ENCODE data around the gene OTOP1. TPM values are rescaled to one million over a fixed set of nuclear protein-coding genes. Genes with fewer than 3 reads are reported as not detected.

Gene OTOP1
- total and polyA plus RNA-seq, 2 donors (not counting 1 experiment from before 2014, with no cell fraction given): not detected

DNA sequence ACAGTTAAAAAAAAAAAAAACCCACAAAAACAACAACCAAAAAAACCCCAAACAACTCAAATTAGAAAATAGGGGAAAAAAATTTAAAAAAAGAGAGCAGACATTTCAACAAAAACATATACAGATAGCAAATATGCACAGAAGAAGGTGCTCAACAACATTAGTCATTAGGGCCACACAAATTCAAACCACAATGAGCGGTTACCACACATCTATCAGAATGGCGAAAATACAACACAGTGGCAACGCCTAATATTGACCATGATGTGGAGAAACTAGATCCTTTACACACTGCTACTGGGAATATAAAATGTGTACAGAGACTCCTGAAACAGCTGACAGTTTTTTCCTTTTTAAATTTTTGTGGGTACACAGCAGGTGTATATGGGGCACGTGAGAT, 43.8 kb upstream of the OTOP1 start:
- no peak overlapping the region for H3K4me3 ChIP-seq (ENCODE audit: control extremely low read depth in 1 of 5, extremely low read depth in 1 of 5, insufficient read depth in 1 of 5, low read depth in 2 of 5, low read length in 4 of 5)
- Mint-ChIP-seq H3K9me3 (ENCODE audit: insufficient read depth) (no peaks in the 10 kb centered on the region), H3K4me3 (no peak overlapping the region), H3K27ac (no peak overlapping the region), H3K4me1 (no peaks in the 10 kb centered on the region), H3K27me3 (no peaks in the 10 kb centered on the region)
- no peak for DNase-seq
- CTCF ChIA-PET: no interaction called here
- POLR2A ChIA-PET: no interaction called here
- no peaks in the 10 kb centered on the region for H3K27me3 ChIP-seq (replicated peaks in 1 of 4; ENCODE audit: control extremely low read depth in 1 of 4, control insufficient read depth in 3 of 4, insufficient read depth in 4 of 4, low read length in 3 of 4)
- H3K79me2 ChIP-seq (ENCODE audit: control insufficient read depth, insufficient read depth, low read length): no peaks in the 10 kb centered on the region
- ATAC-seq (ENCODE audit: low read depth): no peak
- intact Hi-C loops (cut with micrococcal nuclease): no loop called here
- no peak overlapping the region for H3K4me2 ChIP-seq (replicated peaks; ENCODE audit: low read depth, low read length, poor library complexity, severe bottlenecking)
- no peaks in the 10 kb centered on the region for H3K9me3 ChIP-seq (ENCODE audit: control extremely low read depth in 1 of 3, control insufficient read depth in 2 of 3, insufficient read depth in 1 of 3, low read length in 2 of 3)
- H3K36me3 ChIP-seq (replicated peaks in 1 of 2; ENCODE audit: control extremely low read depth in 1 of 2, control insufficient read depth in 1 of 2, extremely low read depth in 1 of 2, insufficient read depth in 2 of 2, low read length in 1 of 2): peaks cover 0 to 44% of the 10 kb centered on the region in 2 experiments
- no peaks in the 10 kb centered on the region for H4K20me1 ChIP-seq (ENCODE audit: control insufficient read depth, insufficient read depth, low read length, poor library complexity, severe bottlenecking)
- TF ChIP-seq, protein P1, sequence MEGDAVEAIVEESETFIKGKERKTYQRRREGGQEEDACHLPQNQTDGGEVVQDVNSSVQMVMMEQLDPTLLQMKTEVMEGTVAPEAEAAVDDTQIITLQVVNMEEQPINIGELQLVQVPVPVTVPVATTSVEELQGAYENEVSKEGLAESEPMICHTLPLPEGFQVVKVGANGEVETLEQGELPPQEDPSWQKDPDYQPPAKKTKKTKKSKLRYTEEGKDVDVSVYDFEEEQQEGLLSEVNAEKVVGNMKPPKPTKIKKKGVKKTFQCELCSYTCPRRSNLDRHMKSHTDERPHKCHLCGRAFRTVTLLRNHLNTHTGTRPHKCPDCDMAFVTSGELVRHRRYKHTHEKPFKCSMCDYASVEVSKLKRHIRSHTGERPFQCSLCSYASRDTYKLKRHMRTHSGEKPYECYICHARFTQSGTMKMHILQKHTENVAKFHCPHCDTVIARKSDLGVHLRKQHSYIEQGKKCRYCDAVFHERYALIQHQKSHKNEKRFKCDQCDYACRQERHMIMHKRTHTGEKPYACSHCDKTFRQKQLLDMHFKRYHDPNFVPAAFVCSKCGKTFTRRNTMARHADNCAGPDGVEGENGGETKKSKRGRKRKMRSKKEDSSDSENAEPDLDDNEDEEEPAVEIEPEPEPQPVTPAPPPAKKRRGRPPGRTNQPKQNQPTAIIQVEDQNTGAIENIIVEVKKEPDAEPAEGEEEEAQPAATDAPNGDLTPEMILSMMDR (IDR thresholded peaks at IDR 0.05): no peak
- no peak for TF ChIP-seq EZH2 (IDR thresholded peaks at IDR 0.05; ENCODE audit: borderline replicate concordance, insufficient read depth, low read depth, low read length, poor library complexity, severe bottlenecking)
- no peaks in the 10 kb centered on the region for H3K4me1 ChIP-seq (ENCODE audit: control insufficient read depth in 2 of 2, insufficient read depth in 2 of 2, low read length in 2 of 2)
- no peak overlapping the region for H3K27ac ChIP-seq (ENCODE audit: low read length in 2 of 2)
- H3K9ac ChIP-seq (ENCODE audit: low read length): no peak overlapping the region
- WGBS (ENCODE audit: insufficient coverage): 83% methylated on average over 1 of the region's 4 CpGs
- no peak overlapping the region for H2AFZ ChIP-seq (ENCODE audit: insufficient read depth, low read depth, low read length, poor library complexity, severe bottlenecking)

- no peak overlapping the region for H3K4me3 ChIP-seq (ENCODE audit: control extremely low read depth in 1 of 5, extremely low read depth in 1 of 5, insufficient read depth in 1 of 5, low read depth in 2 of 5, low read length in 4 of 5)
- H3K79me2 ChIP-seq (ENCODE audit: control insufficient read depth, insufficient read depth, low read length): no peaks in the 10 kb centered on the region
- Mint-ChIP-seq H3K9me3 (ENCODE audit: insufficient read depth) (no peaks in the 10 kb centered on the region), H3K27me3 (no peaks in the 10 kb centered on the region), H3K27ac (no peak overlapping the region), H3K4me3 (no peak overlapping the region), H3K4me1 (no peaks in the 10 kb centered on the region)
- H3K27ac ChIP-seq (ENCODE audit: low read length in 2 of 2): no peak overlapping the region
- no peak overlapping the region for H3K4me2 ChIP-seq (replicated peaks; ENCODE audit: low read depth, low read length, poor library complexity, severe bottlenecking)
- H3K4me1 ChIP-seq (ENCODE audit: control insufficient read depth in 2 of 2, insufficient read depth in 2 of 2, low read length in 2 of 2): no peaks in the 10 kb centered on the region
- no peak for DNase-seq
- H3K9me3 ChIP-seq (ENCODE audit: control extremely low read depth in 1 of 3, control insufficient read depth in 2 of 3, insufficient read depth in 1 of 3, low read length in 2 of 3): no peaks in the 10 kb centered on the region
- TF ChIP-seq, protein P1 (IDR thresholded peaks at IDR 0.05): no peak
- TF ChIP-seq EZH2 (IDR thresholded peaks at IDR 0.05; ENCODE audit: borderline replicate concordance, insufficient read depth, low read depth, low read length, poor library complexity, severe bottlenecking): no peak
- no peaks in the 10 kb centered on the region for H4K20me1 ChIP-seq (ENCODE audit: control insufficient read depth, insufficient read depth, low read length, poor library complexity, severe bottlenecking)
- no peaks in the 10 kb centered on the region for H3K27me3 ChIP-seq (replicated peaks in 1 of 4; ENCODE audit: control extremely low read depth in 1 of 4, control insufficient read depth in 3 of 4, insufficient read depth in 4 of 4, low read length in 3 of 4)
- H2AFZ ChIP-seq (ENCODE audit: insufficient read depth, low read depth, low read length, poor library complexity, severe bottlenecking): no peak overlapping the region
- ChIA-PET POLR2A (no interaction called here), CTCF (no interaction called here)
- 100% methylated on average over 2 of the region's 4 CpGs for WGBS (ENCODE audit: insufficient coverage)
- ATAC-seq (ENCODE audit: low read depth): no peak
- H3K9ac ChIP-seq (ENCODE audit: low read length): no peak overlapping the region
- peaks cover 0 to 40% of the 10 kb centered on the region in 2 experiments for H3K36me3 ChIP-seq (replicated peaks in 1 of 2; ENCODE audit: control extremely low read depth in 1 of 2, control insufficient read depth in 1 of 2, extremely low read depth in 1 of 2, insufficient read depth in 2 of 2, low read length in 1 of 2)
- intact Hi-C loops (cut with micrococcal nuclease): no loop called here
Observed at GRCh38 chr4:4269856-4270255, 43.1 kb upstream of the OTOP1 start.

Data from B cell (primary cell).